HG02610 (cell line): ENCODE data around the gene SRR.
"Not testable (repeated sequence)": the region's sequence is repeated elsewhere in the genome, so short reads cannot be mapped to it uniquely, and the experiment has no call there.

Experiments
- ATAC-seq: cut with Tn5 transposase; IDR thresholded peaks from one replicate; pipeline ENCODE4 v1.9.1; 2021; ENCODE audit warnings: mild to moderate bottlenecking, moderate library complexity; ENCODE audit not compliant: unreplicated experiment

Gene SRR

GRCh38 chr17:2303204-2304188 lies at the start of gene SRR, which contains the start of gene SMG6:
Gene SRR (plus strand): TSS chr17:2303950. CDS start chr17:2315561, 11,611 bp downstream.
Gene SMG6 (minus strand): TSS chr17:2303785. CDS start chr17:2303720, 65 bp downstream.
- peak; percentile 84 for ATAC-seq

GRCh38 chr17:2258830-2259229 lies 44.9 kb upstream of the SRR start:
- ATAC-seq: not testable (repeated sequence)

GRCh38 chr17:2259769-2260536 lies 43.8 kb upstream of the SRR start:
- peak; percentile 63 for ATAC-seq

- no peak for ATAC-seq
Measured at GRCh38 chr17:2262135-2262587, 41.6 kb upstream of the SRR start.

- no peak for ATAC-seq
Measured at GRCh38 chr17:2263183-2264066, 40.3 kb upstream of the SRR start.

- no peak for ATAC-seq
Measured at GRCh38 chr17:2264067-2264860, 39.5 kb upstream of the SRR start.

- ATAC-seq: not testable (repeated sequence)
Measured at GRCh38 chr17:2265166-2265565, 38.6 kb upstream of the SRR start.

- ATAC-seq: peak; percentile 75
Measured at GRCh38 chr17:2266045-2266864, 37.5 kb upstream of the SRR start.

GRCh38 chr17:2266865-2267228 lies 36.9 kb upstream of the SRR start:
- ATAC-seq: peak; percentile 22

GRCh38 chr17:2267354-2267753 lies 36.4 kb upstream of the SRR start:
- no peak for ATAC-seq

GRCh38 chr17:2271985-2272702 lies 31.6 kb upstream of the SRR start:
- no peak for ATAC-seq

GRCh38 chr17:2274414-2274813 lies 29.3 kb upstream of the SRR start:
- no peak for ATAC-seq

- no peak for ATAC-seq
Measured at GRCh38 chr17:2275722-2276121, 28.0 kb upstream of the SRR start.

- ATAC-seq: no peak
Measured at GRCh38 chr17:2277429-2278170, 26.1 kb upstream of the SRR start.

GRCh38 chr17:2279707-2280106 lies 24.0 kb upstream of the SRR start:
- no peak for ATAC-seq

- no peak for ATAC-seq
Measured at GRCh38 chr17:2282297-2282873, 21.4 kb upstream of the SRR start.

- ATAC-seq: no peak
Measured at GRCh38 chr17:2283302-2283701, 20.4 kb upstream of the SRR start.
